ENCODE results near the gene HLA-DMA.

Gene HLA-DMA

DNA sequence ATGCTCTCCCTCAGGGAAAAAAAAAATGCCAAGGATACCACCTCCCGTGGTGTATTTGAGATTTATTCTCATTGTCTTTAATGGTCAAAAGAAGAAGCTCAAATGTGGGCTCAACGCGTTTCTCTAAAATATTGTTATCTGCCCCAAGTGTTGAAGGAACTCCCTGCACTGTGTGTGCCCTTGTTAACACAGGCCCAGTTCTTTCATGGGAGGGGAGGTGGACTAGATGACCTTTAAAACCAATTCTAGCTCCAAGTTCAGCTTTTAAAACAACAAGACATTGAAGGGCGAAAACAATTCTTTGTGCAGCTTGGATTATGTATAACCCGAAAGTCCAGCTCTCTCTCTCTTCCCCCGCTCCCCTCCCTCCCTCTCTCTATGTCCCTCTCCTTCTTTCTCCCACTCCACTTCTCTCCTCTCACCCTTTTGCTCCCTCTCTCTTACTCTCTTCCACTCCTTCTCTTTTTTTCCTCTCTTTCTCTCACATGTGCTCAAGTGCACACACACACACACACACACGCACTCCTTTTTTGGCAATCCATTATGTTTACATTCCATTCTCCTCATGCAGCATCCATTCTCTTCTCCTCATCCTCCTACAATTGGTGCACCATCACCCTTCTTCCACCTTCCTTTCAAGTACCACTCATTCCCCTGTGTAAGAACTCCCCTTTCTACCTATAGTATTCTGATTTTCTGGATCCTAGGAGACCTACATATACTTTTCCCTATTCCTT, 20.6 kb downstream of the HLA-DMA start:
- no peak for DNase-seq (ENCODE audit: low read depth in 2 of 2)

DNA sequence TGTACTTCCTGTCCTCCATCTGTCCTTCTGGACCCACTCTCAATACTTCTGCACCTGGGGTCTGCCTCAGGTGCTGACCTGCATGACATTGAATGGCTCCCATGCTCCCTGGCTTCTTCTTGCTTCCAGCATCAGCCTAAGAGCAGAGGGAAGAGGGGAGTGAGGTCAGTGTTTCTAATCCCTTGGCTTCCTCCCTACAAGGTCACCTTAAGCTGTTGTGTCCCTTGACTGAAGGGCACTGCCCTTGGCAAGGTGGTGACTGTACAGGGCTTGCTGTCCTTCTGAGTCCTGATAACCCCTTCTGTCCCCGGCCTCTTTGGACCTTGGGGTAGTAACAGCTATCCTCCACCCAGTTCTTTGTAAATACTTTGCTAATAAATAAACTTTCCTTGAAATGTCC, 21.7 kb downstream of the HLA-DMA start:
- no peak for DNase-seq (ENCODE audit: low read depth in 2 of 2)

DNA sequence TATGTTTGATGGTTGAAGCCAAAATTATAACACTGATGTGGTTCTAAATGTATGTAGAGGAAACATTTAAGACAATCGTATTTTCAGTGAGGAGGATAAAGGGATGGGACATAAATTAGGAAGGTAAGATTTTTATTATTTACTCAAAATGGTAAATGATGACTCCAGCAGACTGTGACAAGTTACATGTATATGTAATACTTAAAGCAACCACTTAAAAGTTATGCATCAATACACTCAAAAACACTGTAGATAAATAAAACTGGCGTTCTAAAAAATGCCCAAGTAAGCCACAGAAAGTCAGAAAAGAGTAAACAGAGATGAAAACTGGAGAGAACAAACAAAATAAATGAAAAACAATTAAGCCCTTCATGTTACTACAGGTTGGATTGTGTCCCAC, 30.8 kb downstream of the HLA-DMA start:
- no peak for DNase-seq (ENCODE audit: low read depth in 2 of 2)

DNA sequence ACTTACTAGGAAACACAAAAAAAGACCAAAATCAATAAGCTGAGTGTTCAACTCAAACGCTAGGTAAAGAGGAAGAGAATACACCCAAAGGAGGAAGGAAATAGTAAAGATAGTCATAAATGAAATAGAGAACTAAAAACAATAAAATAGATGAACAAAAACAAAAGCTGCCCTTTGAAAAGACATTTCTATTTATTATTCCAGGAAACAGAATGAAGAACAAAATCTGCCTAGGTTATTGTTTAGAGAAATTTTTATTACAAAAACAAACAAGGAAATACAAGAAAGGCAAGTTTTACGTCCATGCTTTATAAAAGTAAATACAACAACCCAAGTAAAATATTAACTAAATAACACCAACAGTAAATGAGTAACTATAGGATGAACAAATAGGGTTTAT, 32.2 kb downstream of the HLA-DMA start:
- DNase-seq (ENCODE audit: low read depth in 2 of 2): no peak

DNA sequence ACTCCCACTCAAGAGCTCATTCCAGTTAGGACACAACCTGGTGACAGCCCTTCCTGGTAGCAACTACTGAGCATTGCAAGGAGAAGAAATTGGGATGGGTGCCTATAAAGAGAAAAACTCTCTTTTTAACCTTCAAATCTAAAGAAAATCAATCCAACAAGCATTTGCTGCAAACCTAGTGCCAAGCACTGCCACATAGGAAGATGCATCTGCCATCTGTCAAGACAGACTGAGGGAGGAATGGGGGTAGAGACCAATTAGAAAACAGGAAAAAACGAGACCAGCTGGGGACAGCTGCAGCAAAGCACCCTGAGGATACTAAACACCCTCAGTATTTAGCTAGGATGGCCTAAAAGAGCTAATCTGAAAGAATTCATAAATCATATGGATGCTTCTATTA, 39.9 kb downstream of the HLA-DMA start:
- DNase-seq (ENCODE audit: low read depth in 2 of 2): no peak

DNA sequence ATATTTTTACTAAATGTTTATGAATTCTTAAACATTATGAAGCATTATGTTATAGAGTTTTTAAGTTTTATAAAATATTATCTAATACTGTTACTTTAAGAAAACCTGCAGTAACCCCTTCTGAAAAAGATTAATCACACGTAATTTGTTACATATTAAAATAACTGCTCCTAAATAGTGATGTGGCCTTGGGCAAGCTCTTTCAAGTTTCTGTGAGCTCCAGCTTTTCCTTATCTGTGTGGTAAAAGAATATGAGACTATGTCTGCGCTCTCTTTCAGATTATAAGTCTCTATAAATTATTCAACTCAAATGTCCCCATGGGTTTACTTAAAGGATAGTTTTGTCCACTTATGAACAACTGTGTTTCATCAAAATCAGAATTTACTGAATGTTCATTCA, 44.0 kb downstream of the HLA-DMA start:
- DNase-seq (ENCODE audit: low read depth in 2 of 2): no peak

DNA sequence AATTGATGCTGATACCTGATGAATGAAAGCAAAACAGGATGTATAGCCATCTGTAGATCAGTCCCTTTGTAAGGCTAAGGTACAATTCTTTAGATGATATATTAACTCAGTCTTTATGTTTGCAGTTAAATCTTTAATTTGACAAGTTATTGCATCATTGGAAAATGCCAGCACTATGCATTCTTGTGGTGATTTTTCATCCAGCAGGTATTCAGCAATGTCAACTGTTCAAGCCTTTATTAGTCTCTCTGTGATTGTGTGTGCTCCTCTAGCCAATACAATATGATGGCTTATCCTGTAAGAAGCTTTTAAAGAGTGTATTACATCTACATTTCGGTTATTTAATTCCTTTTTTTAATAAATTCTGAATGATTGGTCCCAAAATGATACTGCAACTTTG, 46.4 kb downstream of the HLA-DMA start:
- no peak for DNase-seq (ENCODE audit: low read depth in 2 of 2)

DNA sequence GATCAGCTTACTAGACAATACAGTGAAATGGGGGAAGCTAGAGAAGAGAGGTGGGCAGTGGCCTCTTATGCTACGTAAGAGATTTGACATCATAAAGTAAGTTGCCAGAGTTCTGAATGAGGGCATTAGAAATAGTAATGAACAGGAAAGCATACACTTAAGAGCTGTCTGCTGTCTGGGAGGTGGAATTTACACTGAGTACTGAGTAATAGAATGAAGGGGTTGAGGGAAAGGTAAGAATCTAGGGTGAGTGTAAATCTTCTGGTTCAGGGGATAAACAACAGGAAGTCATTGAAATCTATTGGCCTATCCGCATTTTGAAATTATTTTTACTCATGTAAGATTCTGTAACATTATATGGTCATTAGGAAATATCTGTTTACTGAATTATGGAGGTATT, 47.8 kb downstream of the HLA-DMA start:
- no peak for DNase-seq (ENCODE audit: low read depth in 2 of 2)

DNA sequence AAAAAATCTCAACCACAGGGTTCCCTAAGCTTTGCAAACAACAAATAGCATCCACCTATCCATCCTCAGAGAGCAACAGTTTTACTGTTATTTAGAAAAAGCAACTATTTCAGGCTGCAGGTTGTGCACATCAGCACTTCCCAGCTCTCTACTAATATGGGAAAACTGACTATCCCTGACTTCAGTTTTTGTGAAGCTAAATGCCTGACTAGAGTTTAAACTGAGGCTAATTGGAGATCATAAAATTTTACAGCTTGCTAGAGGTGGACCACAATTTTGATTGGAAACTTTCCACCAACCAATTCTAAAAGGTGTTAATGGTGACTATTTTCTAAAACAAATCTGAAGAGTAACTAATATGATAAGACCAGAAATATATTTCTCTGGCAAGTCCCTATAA, 48.9 kb downstream of the HLA-DMA start:
- no peak for DNase-seq (ENCODE audit: low read depth in 2 of 2)

All from stimulated activated CD8-positive, alpha-beta memory T cell treated with anti-CD3 and anti-CD28 coated beads, Interleukin-2, amount 100 ng/mL, for 1 hour (primary cell).